SKM-1 treated with dmso at 0.1 percent for 144 hours (cell line): ENCODE measurements around the gene FASN.

ENCODE experiments used
- DNase-seq: peaks from one replicate; lab custom pipeline; 2025; ENCODE audit not compliant: unreplicated experiment; lab: John Stamatoyannopoulos, UW

FASN gene

DNA sequence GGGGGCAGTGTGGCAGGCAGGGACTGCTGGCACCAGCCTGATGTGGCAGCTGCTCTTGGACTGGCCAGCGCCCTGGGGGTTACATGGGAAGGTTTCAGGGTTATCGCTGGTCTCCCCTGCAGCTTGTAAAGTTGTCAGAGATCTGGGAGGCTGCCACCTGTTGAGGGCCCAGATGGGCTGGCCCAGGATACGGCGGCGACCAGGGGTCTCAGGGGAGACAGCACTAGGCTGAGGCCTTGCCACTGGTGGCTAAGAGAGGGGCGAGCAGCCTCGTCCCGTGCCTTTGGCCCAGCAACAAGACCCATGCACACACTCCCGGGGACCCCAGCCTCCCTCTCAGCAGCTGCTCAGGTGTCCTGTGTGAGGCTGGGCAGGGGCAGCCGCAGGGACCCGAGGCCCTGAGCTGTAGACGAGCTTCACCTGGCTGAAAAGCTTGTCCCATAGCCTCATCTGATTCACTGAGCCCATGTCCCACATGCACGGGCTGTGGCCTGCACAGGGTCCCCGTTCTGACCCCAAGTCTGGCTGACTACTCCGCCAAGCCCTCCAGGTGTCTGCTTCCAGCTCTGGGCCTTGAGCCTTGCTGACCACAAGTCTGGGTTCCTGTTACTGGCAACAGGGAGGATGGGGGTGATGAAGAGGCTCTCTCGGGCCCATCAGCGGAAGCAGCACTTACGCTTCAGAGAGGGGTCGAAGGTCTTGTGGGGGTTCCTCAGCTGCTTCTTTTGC is 38.6 kb downstream of the FASN start:
- DNase-seq: no peak

DNA sequence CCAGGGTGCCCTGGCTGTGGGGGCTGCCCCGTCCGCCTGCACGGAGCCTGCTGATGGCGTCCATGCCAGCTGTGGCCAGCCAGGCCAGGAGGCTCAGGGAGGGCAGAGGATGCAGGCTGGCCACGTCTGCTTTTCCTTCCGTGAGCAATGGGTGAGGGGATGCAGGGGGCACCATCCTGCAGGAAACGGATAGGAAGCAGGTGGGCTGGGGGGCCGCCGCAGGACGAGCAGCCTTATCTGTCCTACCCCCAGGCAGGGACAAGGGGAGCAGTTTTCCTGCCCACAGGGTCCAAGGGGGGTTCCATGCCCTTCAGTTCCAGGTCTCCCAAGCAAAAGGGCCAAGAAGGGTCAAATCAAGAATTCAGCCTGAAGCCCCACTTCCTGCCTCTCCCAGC is 39.2 kb downstream of the FASN start:
- no peak for DNase-seq

DNA sequence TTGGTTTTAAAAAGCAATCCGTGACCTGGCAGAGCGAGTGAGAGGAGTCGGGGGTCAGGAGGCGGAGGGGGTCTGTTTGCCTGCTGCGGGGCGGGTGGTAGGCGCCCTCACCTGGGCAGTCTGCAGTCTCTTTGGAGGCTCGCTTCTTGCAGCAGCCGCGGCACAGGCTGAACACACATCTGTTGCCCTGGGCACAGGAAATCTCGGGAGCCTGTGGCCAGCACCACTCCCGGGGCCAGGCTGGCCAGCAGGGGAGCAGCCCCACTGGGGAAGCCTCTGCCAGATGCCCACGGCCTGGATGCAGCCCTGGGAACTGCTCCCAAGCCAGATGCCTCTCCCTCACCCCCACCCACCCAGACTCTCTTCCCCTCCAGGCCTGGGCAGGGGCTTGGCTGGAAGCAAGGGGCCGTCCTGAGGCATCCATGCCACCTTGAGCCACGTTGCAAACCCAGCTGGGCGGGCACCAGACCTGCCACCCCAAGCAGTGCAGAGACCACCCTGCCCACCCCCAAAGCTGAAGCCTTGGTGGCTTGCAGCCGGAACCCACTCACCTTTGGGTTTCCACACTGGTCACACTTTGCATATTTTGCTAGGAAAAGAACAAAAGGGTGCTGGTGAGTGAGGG is 39.7 kb downstream of the FASN start:
- no peak for DNase-seq

DNA sequence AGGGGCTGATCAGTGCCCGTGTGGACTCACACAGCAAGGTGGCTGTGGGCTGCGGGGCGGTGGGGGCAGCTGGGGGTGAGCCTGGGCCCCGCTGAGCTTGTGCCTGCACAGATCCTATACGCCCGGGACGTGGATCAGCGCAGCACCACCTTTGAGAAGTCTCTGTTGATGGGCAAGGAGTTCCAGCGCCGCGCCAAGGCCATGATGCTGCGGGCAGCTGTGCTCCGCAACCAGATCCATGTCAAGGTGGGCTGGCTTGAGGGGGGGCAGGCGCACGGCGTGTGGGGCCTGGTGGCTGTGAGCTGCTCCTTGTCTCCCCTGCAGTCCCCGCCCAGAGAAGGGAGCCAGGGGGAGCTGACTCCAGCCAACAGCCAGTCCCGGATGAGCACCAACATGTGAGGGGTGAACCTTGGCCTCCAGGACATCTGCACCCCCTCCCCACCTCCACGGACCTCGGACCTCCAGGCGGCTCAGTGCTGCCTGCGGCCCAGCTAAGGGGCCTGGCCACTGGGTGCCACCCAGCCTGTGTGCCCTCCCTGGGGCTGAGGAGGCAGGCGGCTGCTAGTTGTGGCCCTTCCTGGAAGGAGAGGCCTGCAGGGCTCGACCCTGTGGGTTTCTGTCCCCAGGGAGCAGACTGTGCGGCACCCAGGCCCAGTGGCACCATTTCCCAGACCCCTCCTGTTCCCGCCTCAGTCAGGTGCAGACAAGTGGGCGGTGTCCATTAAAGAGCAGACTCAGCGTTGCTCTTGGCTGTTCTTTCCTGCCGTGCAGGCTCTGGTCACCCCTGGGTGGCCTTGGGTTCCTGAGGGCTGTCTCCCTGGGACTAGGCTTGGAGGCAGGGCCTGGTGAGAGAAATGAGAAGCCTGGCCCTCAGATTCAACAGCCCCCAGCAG is 41.1 kb downstream of the FASN start:
- DNase-seq: no peak

DNA sequence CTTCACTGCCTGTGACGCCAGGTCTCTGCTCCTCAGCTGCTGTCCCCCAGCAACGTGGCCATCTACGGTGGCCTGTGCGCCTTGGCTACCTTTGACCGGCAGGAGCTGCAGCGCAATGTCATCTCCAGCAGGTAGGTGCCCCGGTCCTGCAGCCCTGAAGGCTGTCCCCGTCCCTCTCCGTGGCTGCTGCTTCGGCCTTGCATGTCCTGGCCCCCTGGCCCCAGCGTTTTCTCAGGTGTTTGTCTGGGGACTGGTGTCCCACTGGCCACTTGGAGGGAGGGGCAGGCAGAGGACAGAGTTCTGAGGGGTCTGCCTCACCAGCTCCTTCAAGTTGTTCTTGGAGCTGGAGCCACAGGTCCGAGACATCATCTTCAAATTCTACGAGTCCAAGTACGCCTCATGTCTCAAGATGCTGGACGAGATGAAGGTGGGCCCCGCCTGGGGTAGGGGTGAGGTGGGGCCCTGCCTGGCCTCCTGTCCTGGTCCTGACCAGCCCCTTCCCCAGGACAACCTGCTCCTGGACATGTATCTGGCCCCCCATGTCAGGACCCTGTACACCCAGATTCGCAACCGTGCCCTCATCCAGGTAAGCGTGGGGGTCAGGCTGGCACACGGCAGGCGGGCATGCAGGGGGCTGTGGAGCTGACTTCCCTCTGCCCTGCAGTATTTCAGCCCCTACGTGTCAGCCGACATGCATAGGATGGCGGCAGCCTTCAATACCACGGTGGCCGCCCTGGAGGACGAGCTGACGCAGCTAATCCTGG is 41.9 kb downstream of the FASN start:
- no peak for DNase-seq

DNA sequence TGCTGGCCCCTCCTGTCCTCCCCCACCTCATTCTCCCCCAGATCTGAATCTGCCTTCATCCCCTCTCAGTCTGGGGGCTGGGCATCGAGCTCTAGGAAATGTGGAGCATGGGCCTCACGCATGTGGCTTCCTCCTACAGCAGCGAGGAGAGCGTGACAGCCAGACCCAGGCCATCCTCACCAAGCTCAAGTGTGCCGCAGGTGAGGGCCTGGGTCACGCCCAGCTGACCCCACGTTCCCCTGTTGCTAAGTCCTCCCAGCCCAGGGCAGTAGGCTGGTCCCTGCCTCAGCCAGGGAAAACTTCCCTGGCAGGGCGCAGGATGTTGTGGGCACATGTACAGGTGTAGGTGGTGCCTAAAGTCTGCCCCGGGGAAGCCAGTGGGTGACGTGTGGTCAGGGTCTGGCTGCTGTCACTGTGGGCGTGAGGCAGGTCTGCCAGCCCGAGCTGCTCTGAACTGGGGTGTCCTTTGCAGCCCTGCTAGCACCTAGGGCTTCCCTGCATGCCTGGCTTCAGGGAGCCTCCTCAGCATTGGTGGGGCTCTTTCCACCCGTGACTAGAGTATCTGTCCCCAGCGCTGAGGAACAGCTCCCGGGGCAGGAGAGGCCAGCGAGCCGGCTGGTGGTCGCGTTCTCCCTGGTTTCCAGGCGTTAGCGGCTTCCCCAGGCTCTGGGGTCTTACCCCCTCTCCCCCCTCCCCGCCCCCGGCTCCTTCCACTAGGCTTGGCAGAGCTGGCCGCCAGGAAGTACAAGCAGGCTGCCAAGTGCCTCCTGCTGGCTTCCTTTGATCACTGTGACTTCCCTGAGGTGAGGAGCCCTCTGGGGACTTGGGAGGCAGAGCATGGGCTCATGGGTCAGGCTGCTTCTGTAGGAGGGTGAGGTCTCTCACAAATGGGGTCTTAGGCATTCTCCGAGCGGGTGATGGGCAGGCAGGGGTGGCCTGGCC is 42.7 kb downstream of the FASN start:
- no peak for DNase-seq

DNA sequence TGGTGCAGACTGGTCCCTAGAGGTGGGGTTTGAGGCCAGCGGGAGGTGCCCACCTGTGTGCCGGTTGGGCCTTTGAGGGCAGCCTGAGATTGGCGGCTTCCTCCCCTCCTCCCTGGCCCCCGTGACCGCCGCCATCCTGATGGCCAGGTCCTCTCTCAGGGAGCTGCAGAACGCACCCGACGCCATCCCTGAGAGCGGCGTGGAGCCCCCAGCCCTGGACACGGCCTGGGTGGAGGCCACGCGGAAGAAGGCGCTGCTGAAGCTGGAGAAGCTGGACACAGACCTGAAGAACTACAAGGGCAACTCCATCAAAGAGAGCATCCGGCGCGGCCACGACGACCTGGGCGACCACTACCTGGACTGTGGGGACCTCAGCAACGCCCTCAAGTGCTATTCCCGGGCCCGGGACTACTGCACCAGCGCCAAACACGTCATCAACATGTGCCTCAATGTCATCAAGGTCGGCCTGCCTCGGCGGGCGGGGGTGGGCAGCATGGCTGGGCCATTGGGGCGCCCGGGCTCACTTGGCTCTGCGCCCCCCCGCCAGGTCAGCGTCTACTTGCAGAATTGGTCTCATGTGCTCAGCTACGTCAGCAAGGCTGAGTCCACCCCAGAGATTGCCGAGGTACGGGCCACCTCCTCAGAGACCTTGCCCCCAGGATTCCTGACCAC is 43.5 kb downstream of the FASN start:
- no peak for DNase-seq

DNA sequence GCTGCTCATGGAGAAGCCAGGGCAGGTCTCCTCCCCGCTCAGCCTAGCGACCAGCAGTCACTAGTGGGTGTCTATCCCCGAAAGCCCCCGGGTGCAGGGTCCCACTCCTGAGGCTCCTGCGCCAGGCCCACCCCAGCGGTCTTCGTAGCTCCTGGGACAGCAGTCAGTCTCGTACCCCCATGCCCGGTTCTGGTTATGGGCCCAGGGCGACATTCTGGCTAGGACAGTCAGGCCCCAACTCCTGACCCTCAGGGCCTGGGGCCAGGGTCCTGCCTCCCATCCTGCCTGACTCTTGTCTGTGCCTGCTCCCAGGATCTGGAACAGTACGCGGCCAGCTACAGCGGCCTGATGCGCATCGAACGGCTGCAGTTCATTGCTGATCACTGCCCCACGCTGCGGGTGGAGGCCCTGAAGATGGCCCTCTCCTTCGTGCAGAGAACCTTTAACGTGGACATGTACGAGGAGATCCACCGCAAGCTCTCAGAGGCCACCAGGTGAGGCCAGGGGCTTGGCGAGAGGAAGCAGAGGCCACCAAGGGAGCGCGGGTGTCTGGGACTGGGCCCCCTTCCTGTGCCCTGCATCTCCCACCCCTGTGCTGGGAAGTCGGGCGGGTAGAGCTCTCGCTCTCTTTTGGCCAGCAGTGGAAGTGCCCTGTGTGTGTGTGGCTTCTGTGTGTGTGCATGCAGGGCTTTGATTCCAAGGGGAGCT is 44.3 kb downstream of the FASN start:
- no peak for DNase-seq

DNA sequence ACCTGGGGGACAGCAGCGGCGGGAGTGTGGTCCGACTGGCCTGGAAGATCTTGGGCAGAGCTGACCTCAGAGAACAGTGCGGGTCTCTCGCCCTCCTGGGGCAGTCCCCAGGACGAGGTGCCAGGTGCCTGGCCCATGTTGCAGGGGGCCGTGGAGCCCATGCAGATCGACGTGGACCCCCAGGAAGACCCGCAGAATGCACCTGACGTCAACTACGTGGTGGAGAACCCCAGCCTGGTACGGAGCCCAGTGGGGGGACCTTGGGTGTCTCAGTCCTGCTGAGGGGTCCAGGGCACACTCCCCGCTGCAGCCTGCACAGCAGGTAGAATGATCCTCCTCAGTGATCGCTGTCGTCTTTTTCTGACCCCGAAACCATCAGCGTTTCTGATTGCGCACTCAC is 44.9 kb downstream of the FASN start:
- no peak for DNase-seq

DNA sequence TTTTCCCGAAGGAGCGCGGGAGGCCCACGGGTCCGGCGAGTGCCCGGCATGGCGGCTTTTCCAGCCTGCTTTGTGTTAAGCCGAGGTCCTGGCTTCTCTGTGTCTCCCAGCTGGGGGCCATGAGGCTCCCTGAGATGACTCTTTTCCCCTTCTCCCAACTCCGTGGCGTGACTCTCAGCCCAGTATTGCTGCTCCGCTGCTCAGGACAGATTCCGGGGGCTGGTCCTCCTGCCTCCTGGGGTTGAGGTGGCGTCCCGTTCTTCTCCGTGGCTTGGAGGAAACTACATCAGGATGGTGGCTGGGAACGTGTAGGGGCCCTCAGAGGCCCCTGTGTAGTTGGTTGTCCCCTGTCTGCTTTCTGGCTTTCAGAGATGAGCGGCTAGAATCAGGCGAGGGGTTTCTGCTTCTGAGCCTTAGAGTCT is 45.4 kb downstream of the FASN start:
- DNase-seq: no peak

DNA sequence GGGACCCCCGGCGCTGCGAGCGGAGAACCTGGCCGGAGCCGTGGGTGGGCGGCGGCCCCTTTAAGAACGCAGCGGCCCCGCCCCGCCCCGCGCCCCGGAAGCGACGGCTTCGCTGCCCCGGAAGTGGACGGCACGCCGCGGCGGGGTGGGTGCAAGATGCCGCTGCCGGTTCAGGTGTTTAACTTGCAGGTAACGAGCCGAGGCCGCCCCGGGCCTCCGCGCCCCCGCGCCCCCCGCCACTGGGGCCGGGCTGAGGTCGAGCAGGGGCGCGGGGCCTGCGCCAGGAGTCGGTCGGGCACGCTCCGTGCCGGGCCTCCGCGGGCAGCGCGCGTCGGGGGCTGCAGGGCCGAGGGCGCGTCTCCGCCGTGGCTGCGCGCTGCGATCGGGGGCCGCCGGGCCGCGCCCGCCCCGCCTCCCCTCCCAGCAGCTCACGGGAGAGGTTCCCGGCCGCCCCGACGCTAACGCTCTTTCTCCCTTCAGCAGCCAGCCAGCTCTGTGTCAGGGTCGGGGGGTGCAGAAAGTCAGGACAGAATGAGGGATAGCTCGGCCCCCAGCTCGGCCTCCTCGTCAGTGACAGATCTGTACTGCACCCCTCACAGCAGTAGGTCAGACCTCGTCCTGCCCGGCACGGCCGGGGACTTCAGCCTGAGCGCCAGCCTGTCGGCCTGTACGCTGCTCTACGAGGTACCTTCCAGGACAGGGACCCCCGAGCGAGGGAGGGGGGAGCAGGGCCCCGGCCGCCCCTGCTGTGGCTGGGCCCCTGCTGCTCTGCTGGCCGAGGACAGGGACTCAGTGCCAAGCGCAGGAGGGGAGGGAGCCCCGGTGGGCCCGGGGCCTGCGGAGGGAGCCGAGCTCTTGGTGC is 46.0 kb downstream of the FASN start, which contains the start of the genes GPS1 and RFNG:
Gene GPS1 (plus strand): TSS at position 123 of the 862 bp plus-strand sequence. CDS start 34 bp downstream, at position 157.
Gene RFNG (minus strand): TSS at position 36 of the 862 bp plus-strand sequence. CDS start 45 bp downstream, outside the sequence.
- peak; percentile 53 for DNase-seq

DNA sequence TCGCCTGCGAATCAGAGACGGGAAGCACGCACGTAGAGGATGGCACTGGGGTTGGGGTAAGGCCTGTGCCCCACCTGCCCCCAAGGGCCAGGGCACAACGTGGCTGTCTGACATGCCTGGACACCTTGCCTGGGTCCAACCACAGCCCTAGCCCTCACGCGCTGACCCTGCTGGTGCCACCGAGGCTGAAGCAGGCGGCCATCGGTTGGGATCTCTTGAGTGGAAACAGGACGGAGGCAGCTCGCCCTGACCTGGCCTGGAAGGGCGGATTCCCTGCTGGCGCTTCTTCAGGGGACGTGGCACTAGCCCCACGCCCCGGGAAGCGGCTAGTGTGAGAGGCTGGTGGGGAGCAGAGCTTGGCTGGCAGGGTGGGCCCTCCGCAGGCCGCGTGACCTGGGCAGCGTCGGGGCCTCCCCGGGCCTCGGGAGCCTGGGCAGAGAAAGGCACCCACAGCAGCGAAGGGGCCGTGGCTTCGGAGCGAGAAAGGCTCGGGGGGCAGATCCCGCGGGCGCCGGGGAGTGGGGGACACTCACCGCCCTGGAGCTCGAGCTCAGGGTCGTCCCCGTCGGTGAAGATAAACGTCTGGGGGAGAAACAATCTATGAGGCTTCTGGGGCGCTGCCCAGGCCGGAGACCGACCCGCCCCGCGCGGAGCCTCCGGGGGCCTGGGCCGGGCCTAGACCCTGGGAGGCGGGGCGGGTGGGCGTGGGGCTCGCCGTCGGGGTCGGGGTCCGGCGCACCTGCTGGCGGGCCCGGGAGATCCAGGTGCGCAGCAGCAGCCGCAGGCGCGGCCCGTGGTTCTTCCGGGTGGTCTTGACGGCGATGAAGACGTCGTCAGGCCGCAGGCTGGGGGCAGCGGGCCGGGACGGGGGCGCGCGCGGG is 47.0 kb downstream of the FASN start:
- DNase-seq: no peak

DNA sequence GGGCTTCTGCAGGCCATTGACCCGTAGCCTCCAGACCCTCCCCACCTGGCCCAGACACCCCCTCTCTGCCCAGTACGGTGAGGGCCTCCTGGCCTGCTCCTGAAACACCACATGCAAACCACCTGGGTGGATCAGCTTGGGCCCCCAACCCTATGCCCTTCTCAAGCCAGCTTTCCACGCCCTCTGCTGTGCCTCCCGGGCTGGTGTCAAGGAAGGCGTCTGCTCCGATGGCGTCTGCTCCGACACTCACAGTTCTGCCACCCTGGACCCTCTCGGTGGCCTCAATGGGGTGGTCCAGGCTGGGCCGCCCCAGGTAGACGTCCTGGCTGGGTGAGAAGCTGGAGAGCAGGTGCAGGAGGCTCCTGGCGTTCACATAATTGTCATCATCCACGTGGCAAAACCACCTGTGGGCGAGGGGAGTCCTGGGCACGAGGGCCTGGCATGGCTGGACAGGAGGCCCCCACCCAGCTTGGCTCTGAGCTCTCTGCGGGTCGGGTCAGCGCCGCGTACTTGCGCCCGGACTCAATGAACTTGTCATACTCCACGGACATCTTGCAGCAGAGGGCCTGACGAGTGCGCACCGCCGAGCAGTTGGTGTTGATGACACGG is 47.8 kb downstream of the FASN start:
- no peak for DNase-seq

DNA sequence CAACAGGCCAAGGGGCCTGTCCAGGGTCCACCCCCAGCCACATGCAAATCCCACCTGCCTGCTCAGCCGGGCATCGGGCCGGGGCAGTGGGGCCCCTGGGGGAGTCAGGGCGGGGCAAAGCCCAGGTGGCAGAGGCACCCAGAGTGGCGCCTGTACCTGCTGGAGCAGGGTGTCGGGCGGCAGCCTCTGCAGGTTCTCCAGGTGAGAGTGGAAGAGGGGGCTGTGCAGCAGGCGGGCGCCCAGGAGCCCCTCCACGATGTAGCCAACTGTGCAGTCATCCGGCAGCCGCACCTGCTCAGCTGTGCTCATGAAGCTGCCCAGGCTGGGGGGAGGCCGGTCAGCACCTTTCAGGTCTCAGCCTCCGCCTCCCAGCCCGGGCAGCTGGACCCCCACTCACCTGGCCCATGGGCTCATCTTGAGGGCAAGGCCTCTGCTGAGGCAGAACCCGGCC is 48.5 kb downstream of the FASN start:
- no peak for DNase-seq

DNA sequence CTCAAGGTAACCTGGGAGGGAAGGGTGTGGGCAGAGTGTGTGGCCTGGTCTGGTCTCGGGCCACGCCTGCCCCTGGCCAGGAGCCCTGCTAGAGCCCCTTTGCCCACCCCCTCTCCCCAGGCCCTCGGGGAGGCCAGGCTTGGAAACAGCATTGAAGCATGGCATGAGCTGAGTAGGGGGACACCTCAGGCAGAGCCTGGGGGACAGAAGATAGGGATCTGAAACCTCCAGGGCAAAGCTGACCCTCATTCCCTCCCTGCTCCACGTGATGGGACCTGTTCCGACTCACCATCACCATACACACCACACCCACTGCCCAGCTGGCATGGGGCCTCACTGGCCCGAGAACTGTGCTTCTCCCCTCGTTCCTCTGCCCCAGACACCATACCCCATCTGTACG is 48.9 kb downstream of the FASN start:
- no peak for DNase-seq

DNA sequence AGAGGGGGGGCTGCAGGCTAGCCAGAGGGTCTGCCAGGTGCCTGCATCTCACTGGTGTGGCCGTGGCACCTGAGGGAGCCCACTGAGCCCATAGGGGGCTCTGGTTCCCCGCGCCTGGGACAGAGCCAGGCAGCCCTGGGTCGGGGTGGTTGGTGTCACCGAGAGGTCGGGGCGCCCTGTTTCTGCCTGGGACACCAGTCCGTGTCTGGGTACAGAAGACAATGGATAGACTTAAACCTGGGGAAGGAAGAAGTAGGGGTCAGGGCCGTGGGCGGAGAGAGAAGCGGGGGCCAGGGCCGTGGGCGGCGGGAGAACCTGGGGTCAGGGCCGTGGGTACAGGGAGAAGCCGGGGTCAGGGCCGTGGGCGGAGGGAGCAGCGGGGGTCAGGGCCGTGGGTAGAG is 49.5 kb downstream of the FASN start:
- DNase-seq: no peak
